Thyroid gland (tissue), 4 donors: ENCODE measurements around the gene DQX1.

Experiments
- CTCF ChIP-seq, 6 experiments: fragments of 200-600 bp in 3 of 6; fragments of 450-650 bp in 3 of 6; sonication (generic) in 3 of 6; IDR thresholded peaks; one replicate each; pipeline ENCODE4 v1.5.1; 2016 to 2019; ENCODE audit warnings: antibody characterized with exemption in 6 of 6, mild to moderate bottlenecking in 2 of 6, inconsistent platforms in 1 of 6, moderate library complexity in 1 of 6
- POLR2A ChIP-seq, 2 donors: fragments of 450-650 bp; IDR thresholded peaks; one replicate each; pipeline ENCODE4 v1.6.1; 2017; ENCODE audit warnings: antibody characterized with exemption in 2 of 2, mild to moderate bottlenecking in 2 of 2, moderate library complexity in 1 of 2

GRCh38 chr2:74501335-74502071 is 24.5 kb downstream of the DQX1 start:
- no peak for TF ChIP-seq POLR2A (IDR thresholded peaks at IDR 0.05)
- TF ChIP-seq CTCF (IDR thresholded peaks at IDR 0.05) = no peak
